CD14-positive monocyte (primary cell): Measurements from ENCODE around the gene TEAD4. TPM values are rescaled to one million over a fixed set of nuclear protein-coding genes. Genes with fewer than 3 reads are reported as not detected.

ENCODE experiments used
- DNase-seq, 3 donors: peaks; one replicate each; pipeline ENCODE4 v3.0.0-alpha.2; 2011 to 2022
- H2AFZ ChIP-seq: 2 replicates; pipeline ENCODE4 v1.6.0; 2012; ENCODE audit warnings: mild to moderate bottlenecking, low read depth, low read length, inconsistent platforms; ENCODE audit not compliant: insufficient read depth, poor library complexity, severe bottlenecking
- H3K27ac ChIP-seq, 2 donors: 1 replicate in 1 of 2; 2 replicates in 1 of 2; pipeline ENCODE4 v1.5.1; 2012 to 2013; ENCODE audit warnings: low read length in 2 of 2, control low read depth in 1 of 2, inconsistent platforms in 1 of 2, low read depth in 1 of 2, mild to moderate bottlenecking in 1 of 2
- H3K27me3 ChIP-seq, 2 donors: one replicate each; pipeline versions ENCODE4 v1.6.0 to v1.6.1; 2011 to 2013; ENCODE audit warnings: low read length in 2 of 2; ENCODE audit not compliant: control insufficient read depth in 2 of 2, insufficient read depth in 2 of 2
- H3K36me3 ChIP-seq, 2 donors: replicated peaks in 1 of 2; 1 replicate in 1 of 2; 2 replicates in 1 of 2; pipeline versions ENCODE4 v1.5.1 to v1.6.1; 2012 to 2013; ENCODE audit warnings: low read length in 2 of 2, control low read depth in 1 of 2, inconsistent platforms in 1 of 2, mild to moderate bottlenecking in 1 of 2; ENCODE audit not compliant: insufficient read depth in 2 of 2, control insufficient read depth in 1 of 2
- H3K4me1 ChIP-seq, 2 donors: 1 replicate in 1 of 2; 2 replicates in 1 of 2; pipeline versions ENCODE4 v1.5.1 to v1.6.1; 2012 to 2013; ENCODE audit warnings: low read length in 2 of 2, control low read depth in 1 of 2, inconsistent platforms in 1 of 2, mild to moderate bottlenecking in 1 of 2, moderate library complexity in 1 of 2; ENCODE audit not compliant: insufficient read depth in 2 of 2, control insufficient read depth in 1 of 2
- H3K4me2 ChIP-seq: replicated peaks from 2 replicates; pipeline ENCODE3; 2012; ENCODE audit warnings: low read length, moderate library complexity, mild to moderate bottlenecking; ENCODE audit not compliant: poor library complexity, severe bottlenecking; ENCODE audit errors: extremely low read depth
- H3K4me3 ChIP-seq, 3 experiments: fragments of 200-600 bp in 1 of 3; sonication (generic) in 1 of 3; replicated peaks in 1 of 3; 1 replicate in 2 of 3; 2 replicates in 1 of 3; pipeline ENCODE4 v1.5.1; 2011 to 2013; ENCODE audit warnings: low read length in 3 of 3, mild to moderate bottlenecking in 3 of 3, control low read depth in 2 of 3, low read depth in 2 of 3, inconsistent platforms in 1 of 3, moderate library complexity in 1 of 3
- H3K79me2 ChIP-seq: 2 replicates; pipeline ENCODE4 v1.6.0; 2012; ENCODE audit warnings: mild to moderate bottlenecking, control low read depth, inconsistent platforms, low read length, moderate library complexity; ENCODE audit not compliant: insufficient read depth
- H3K9ac ChIP-seq: 2 replicates; pipeline ENCODE4 v1.6.0; 2017; ENCODE audit warnings: low read length, mild to moderate bottlenecking; ENCODE audit not compliant: insufficient read depth, poor library complexity, severe bottlenecking
- H3K9me3 ChIP-seq, 2 donors: replicated peaks in 1 of 2; 1 replicate in 1 of 2; 2 replicates in 1 of 2; pipeline versions ENCODE4 v1.5.1 to v1.6.1; 2012 to 2013; ENCODE audit warnings: low read length in 2 of 2, control low read depth in 1 of 2; ENCODE audit not compliant: control insufficient read depth in 1 of 2, insufficient read depth in 1 of 2
- H4K20me1 ChIP-seq: 2 replicates; pipeline ENCODE4 v1.6.0; 2012; ENCODE audit warnings: mild to moderate bottlenecking, low read length, control low read depth, moderate library complexity; ENCODE audit not compliant: insufficient read depth
- H3K27ac Mint-ChIP-seq, 7 donors: one replicate each; pipeline ENCODE4 v1.8.0; 2020; ENCODE audit warnings: mild to moderate bottlenecking in 7 of 7, mixed read lengths in 7 of 7, moderate library complexity in 6 of 7, inconsistent platforms in 2 of 7
- H3K27me3 Mint-ChIP-seq, 3 donors: one replicate each; pipeline ENCODE4 v1.8.0; 2021 to 2022; ENCODE audit warnings: low read depth in 3 of 3, mild to moderate bottlenecking in 3 of 3, mixed read lengths in 3 of 3, moderate library complexity in 3 of 3, inconsistent platforms in 1 of 3
- H3K36me3 Mint-ChIP-seq, 2 donors: one replicate each; pipeline ENCODE4 v1.8.0; 2020; ENCODE audit warnings: mixed read lengths in 2 of 2, inconsistent platforms in 1 of 2, mild to moderate bottlenecking in 1 of 2
- H3K4me1 Mint-ChIP-seq: one replicate; pipeline ENCODE4 v1.8.0; 2020; ENCODE audit warnings: mild to moderate bottlenecking, mixed read lengths
- H3K4me3 Mint-ChIP-seq, 2 donors: one replicate each; pipeline ENCODE4 v1.8.0; 2020; ENCODE audit warnings: mild to moderate bottlenecking in 2 of 2, mixed read lengths in 2 of 2, moderate library complexity in 1 of 2
- H3K9me3 Mint-ChIP-seq, 7 donors: one replicate each; pipeline ENCODE4 v1.8.0; 2020 to 2022; ENCODE audit warnings: mixed read lengths in 7 of 7, mild to moderate bottlenecking in 6 of 7, moderate library complexity in 6 of 7, inconsistent platforms in 2 of 7
- CTCF ChIP-seq: fragments of 200-600 bp; IDR thresholded peaks from one replicate; pipeline ENCODE4 v1.8.0; 2022; ENCODE audit warnings: antibody characterized with exemption, mild to moderate bottlenecking
- whole genome bisulfite sequencing: methylation state at CpG from one replicate; pipeline ENCODE4 v1.1.5; 2013; ENCODE audit warnings: missing lambda C conversion rate; ENCODE audit not compliant: insufficient coverage; 5-methylcytosine and 5-hydroxymethylcytosine counted together
- intact Hi-C, 2 donors: fragments of 100-400 bp; cut with micrococcal nuclease; formaldehyde crosslinking; loops; one replicate each; pipeline versions ENCODE4 v1.15.0 to v1.15.1; 2023
- polyA plus RNA-seq, 3 donors: library from polyadenylated mRNA; depleted of rRNA in 1 of 3; unstranded in 2 of 3; stranded (reverse) in 1 of 3; fragments of 300-500 nt in 2 of 3; fragments of >200 nt in 1 of 3; fragmentation: Illumina TruSeq in 2 of 3; gene quantifications; 1 replicate in 2 of 3; 2 replicates in 1 of 3; pipeline ENCODE4 v1.2.3, GENCODE V29; 2012 to 2021

The TEAD4 gene
- polyA plus RNA-seq, 3 donors = not detected

DNA sequence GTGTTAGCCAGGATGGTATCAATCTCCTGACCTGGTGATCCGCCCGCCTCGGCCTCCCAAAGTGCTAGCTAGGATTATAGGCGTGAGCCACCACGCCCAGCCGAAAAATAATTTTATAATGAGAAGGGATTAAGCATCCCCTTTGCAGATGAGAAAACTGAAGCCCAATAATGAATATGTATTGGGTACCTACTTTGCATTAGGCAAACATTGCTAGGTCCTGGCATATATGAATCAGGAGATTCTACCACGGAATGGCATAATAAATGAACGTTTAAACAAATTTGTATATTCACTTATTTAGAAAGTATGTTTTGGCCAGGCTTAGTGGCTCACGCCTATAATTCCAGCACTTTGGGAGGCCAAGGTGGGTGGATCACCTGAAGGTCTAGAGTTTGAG, 36.1 kb upstream of the TEAD4 start:
- WGBS = no CpG with 5 or more reads among the region's 9 CpGs
- Histone ChIP-seq H4K20me1 (no peaks in the 10 kb centered on the region), H3K36me3 (no peaks in the 10 kb centered on the region), H3K4me1 (no peaks in the 10 kb centered on the region), H3K27me3 (no peaks in the 10 kb centered on the region), H3K9me3 (no peaks in the 10 kb centered on the region), H3K4me3 (no peak overlapping the region), H2AFZ (no peak overlapping the region), H3K4me2 (no peak overlapping the region), H3K9ac (no peak overlapping the region), H3K27ac (no peak overlapping the region), H3K79me2 (no peaks in the 10 kb centered on the region)
- peaks cover 0 to 2% (median 0%) of the 10 kb centered on the region in 3 donors for H3K27me3 Mint-ChIP-seq
- TF ChIP-seq CTCF = no peak
- peaks cover 6 to 10% of the 10 kb centered on the region in 2 donors for H3K36me3 Mint-ChIP-seq
- H3K9me3 Mint-ChIP-seq = no peaks in the 10 kb centered on the region
- intact Hi-C loops = no loop called here
- H3K4me3 Mint-ChIP-seq = no peak overlapping the region
- H3K4me1 Mint-ChIP-seq = no peaks in the 10 kb centered on the region
- H3K27ac Mint-ChIP-seq = no peak overlapping the region
- no peak for DNase-seq

DNA sequence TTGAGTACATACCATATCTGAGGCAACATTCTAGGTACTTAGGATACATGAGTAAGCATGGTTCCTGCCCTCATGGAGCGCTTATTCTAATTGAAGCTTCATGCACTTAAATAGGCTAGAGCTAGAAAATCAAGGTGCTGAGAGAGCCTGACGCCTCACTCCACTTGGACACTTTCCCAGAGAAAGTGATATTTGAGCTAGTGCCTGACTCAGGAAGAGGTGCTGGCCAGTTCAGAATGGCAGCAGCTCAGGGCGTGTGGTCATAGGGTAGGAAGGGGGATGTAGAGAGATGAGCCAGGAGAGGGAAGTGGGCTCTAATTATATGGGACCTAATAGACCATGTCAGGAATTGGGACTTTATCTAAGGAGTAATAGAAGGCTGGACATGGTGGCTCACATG, 35.2 kb upstream of the TEAD4 start:
- no peaks in the 10 kb centered on the region for H3K9me3 Mint-ChIP-seq
- intact Hi-C loops = no loop called here
- H2AFZ ChIP-seq = no peak overlapping the region
- no peak overlapping the region for H3K4me2 ChIP-seq
- 89% methylated on average over 3 of the region's 3 CpGs for WGBS
- H3K9me3 ChIP-seq = no peaks in the 10 kb centered on the region
- no peaks in the 10 kb centered on the region for H3K27me3 ChIP-seq
- H3K4me3 ChIP-seq = no peak overlapping the region
- no peak overlapping the region for H3K27ac ChIP-seq
- no peaks in the 10 kb centered on the region for H4K20me1 ChIP-seq
- H3K4me3 Mint-ChIP-seq = no peak overlapping the region
- peak overlapping the region in 1 of 7 donors; percentile 14 for H3K27ac Mint-ChIP-seq
- DNase-seq = no peak
- H3K79me2 ChIP-seq = no peaks in the 10 kb centered on the region
- H3K36me3 Mint-ChIP-seq = peaks cover 6 to 10% of the 10 kb centered on the region in 2 donors
- H3K4me1 ChIP-seq = no peaks in the 10 kb centered on the region
- H3K9ac ChIP-seq = no peak overlapping the region
- TF ChIP-seq CTCF = no peak
- no peaks in the 10 kb centered on the region for H3K4me1 Mint-ChIP-seq
- peaks cover 0 to 2% (median 2%) of the 10 kb centered on the region in 3 donors for H3K27me3 Mint-ChIP-seq
- no peaks in the 10 kb centered on the region for H3K36me3 ChIP-seq
